ENCODE results near the gene MAGOHB. TPM values are rescaled to one million over a fixed set of nuclear protein-coding genes. Genes with fewer than 3 reads are reported as not detected.

Gene MAGOHB
- total and polyA plus RNA-seq, 2 experiments from 2014 or later = 14.2 to 57.6 TPM

- peaks cover 1% of the 10 kb centered on the region for H3K4me1 ChIP-seq (ENCODE audit: low read depth)
- peak; percentile 61 for TF ChIP-seq CTCF (IDR thresholded peaks at IDR 0.05; ENCODE audit: low read depth, low read length)
- H3K36me3 ChIP-seq = no peaks in the 10 kb centered on the region
- H3K27ac ChIP-seq = no peak overlapping the region
- no peaks in the 10 kb centered on the region for H3K9me3 ChIP-seq (ENCODE audit: low read depth)
- no peaks in the 10 kb centered on the region for H3K27me3 ChIP-seq
- DNase-seq (ENCODE audit: low read depth in 1 of 2, low spot score in 1 of 2) = peak; percentile 40 to 67
- H3K4me3 ChIP-seq = no peak overlapping the region
Observed at GRCh38 chr12:10562306-10562933, 51.0 kb downstream of the MAGOHB start.

DNA sequence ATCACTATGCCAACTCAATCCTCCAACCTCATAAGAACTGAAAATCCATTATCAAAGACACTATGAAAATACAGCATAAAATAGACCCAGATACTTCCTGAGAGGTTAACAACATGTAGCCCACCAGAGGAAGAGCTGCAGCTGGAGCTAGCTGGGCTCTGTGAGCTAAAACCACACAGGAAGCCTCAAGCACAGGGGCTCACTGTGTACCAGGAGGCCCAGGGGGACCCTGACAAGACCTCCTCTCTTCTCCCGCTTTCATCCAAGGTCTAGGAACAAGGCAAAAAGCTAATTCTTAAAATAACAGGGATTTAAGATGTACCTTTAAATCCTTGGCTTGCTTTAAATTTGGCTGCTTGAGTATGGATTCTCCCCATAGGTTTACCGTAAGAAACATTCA lies 54.2 kb downstream of the MAGOHB start:
- H3K27me3 ChIP-seq = no peaks in the 10 kb centered on the region
- no peak for DNase-seq (ENCODE audit: low read depth in 1 of 2, low spot score in 1 of 2)
- peaks cover 5% of the 10 kb centered on the region for H3K4me1 ChIP-seq (ENCODE audit: low read depth)
- no peak overlapping the region for H3K4me3 ChIP-seq
- no peaks in the 10 kb centered on the region for H3K9me3 ChIP-seq (ENCODE audit: low read depth)
- TF ChIP-seq CTCF (IDR thresholded peaks at IDR 0.05; ENCODE audit: low read depth, low read length) = no peak
- H3K36me3 ChIP-seq = no peaks in the 10 kb centered on the region
- no peak overlapping the region for H3K27ac ChIP-seq

- DNase-seq (ENCODE audit: low read depth in 1 of 2, low spot score in 1 of 2) = no peak
- H3K27me3 ChIP-seq = no peaks in the 10 kb centered on the region
- no peak overlapping the region for H3K27ac ChIP-seq
- no peaks in the 10 kb centered on the region for H3K9me3 ChIP-seq (ENCODE audit: low read depth)
- peaks cover 5% of the 10 kb centered on the region for H3K4me1 ChIP-seq (ENCODE audit: low read depth)
- TF ChIP-seq CTCF (IDR thresholded peaks at IDR 0.05; ENCODE audit: low read depth, low read length) = no peak
- H3K36me3 ChIP-seq = no peaks in the 10 kb centered on the region
- no peak overlapping the region for H3K4me3 ChIP-seq
Observed at GRCh38 chr12:10558789-10559188, 54.6 kb downstream of the MAGOHB start.

- Histone ChIP-seq H3K36me3 (no peaks in the 10 kb centered on the region), H3K9me3 (ENCODE audit: low read depth) (no peaks in the 10 kb centered on the region), H3K4me1 (ENCODE audit: low read depth) (peaks cover 5% of the 10 kb centered on the region), H3K4me3 (no peak overlapping the region), H3K27me3 (no peaks in the 10 kb centered on the region), H3K27ac (no peak overlapping the region)
- no peak for TF ChIP-seq CTCF (IDR thresholded peaks at IDR 0.05; ENCODE audit: low read depth, low read length)
- DNase-seq (ENCODE audit: low read depth in 1 of 2, low spot score in 1 of 2) = no peak
Observed at GRCh38 chr12:10558301-10558700, 55.1 kb downstream of the MAGOHB start.

- no peak overlapping the region for H3K27ac ChIP-seq
- no peak overlapping the region for H3K4me3 ChIP-seq
- peaks cover 5% of the 10 kb centered on the region for H3K4me1 ChIP-seq (ENCODE audit: low read depth)
- H3K36me3 ChIP-seq = no peaks in the 10 kb centered on the region
- H3K27me3 ChIP-seq = no peaks in the 10 kb centered on the region
- no peak for TF ChIP-seq CTCF (IDR thresholded peaks at IDR 0.05; ENCODE audit: low read depth, low read length)
- H3K9me3 ChIP-seq (ENCODE audit: low read depth) = no peaks in the 10 kb centered on the region
- DNase-seq (ENCODE audit: low read depth in 1 of 2, low spot score in 1 of 2) = no peak
Observed at GRCh38 chr12:10557766-10558165, 55.6 kb downstream of the MAGOHB start.
